Activated T-cell treated with anti-CD3 and anti-CD28 coated beads, Interleukin-2, amount 50 U/mL, for 4 hours (primary cell): ENCODE data around the gene LMO2. TPM values are rescaled to one million over a fixed set of nuclear protein-coding genes. Genes with fewer than 3 reads are reported as not detected.
A peak's percentile ranks its signal among the peaks of the same experiment; 100 is the strongest.
"Not testable (repeated sequence)": the region's sequence is repeated elsewhere in the genome, so short reads cannot be mapped to it uniquely, and the experiment has no call there.

Source experiments
- ATAC-seq, 2 donors: fragments of 200-7000 bp; cut with Tn5 transposase; one replicate each; pipeline ENCODE4 v1.10.0; 2021
- DNase-seq: peaks from one replicate; pipeline ENCODE4 v3.0.0-alpha.2; 2020
- H3K27me3 Mint-ChIP-seq: one replicate; pipeline ENCODE4 v1.8.0; 2021; ENCODE audit warnings: low read depth, mixed read lengths
- H3K36me3 Mint-ChIP-seq: one replicate; pipeline ENCODE4 v1.8.0; 2022; ENCODE audit warnings: mixed read lengths; ENCODE audit not compliant: insufficient read depth
- H3K4me1 Mint-ChIP-seq: one replicate; pipeline ENCODE4 v1.8.0; 2021; ENCODE audit warnings: low read depth, mixed read lengths
- H3K4me3 Mint-ChIP-seq: one replicate; pipeline ENCODE4 v1.8.0; 2021; ENCODE audit warnings: mild to moderate bottlenecking, moderate library complexity, mixed read lengths
- H3K9me3 Mint-ChIP-seq: one replicate; pipeline ENCODE4 v1.8.0; 2021; ENCODE audit warnings: mixed read lengths
- total RNA-seq, 3 donors: library from RNA; stranded (reverse); gene quantifications; one replicate each; pipeline ENCODE4 v1.2.1, GENCODE V29; 2021

The LMO2 gene
- total RNA-seq, 3 donors from 2014 or later: 0.18 to 0.57 (median 0.38) TPM

GRCh38 chr11:33924341-33924740 is 32.5 kb upstream of the LMO2 start:
- DNase-seq (no peak), ATAC-seq (no peak)
- H3K4me1 Mint-ChIP-seq: peaks cover 4% of the 10 kb centered on the region
- H3K36me3 Mint-ChIP-seq: no peaks in the 10 kb centered on the region
- H3K9me3 Mint-ChIP-seq: no peaks in the 10 kb centered on the region
- H3K4me3 Mint-ChIP-seq: no peak overlapping the region
- peaks cover 60% of the 10 kb centered on the region for H3K27me3 Mint-ChIP-seq

- Mint-ChIP-seq H3K4me3 (no peak overlapping the region), H3K4me1 (peaks cover 4% of the 10 kb centered on the region), H3K9me3 (no peaks in the 10 kb centered on the region), H3K36me3 (no peaks in the 10 kb centered on the region), H3K27me3 (peaks cover 56% of the 10 kb centered on the region)
- no peak for DNase-seq
- ATAC-seq: no peak
These were observed 31.8 kb upstream of the LMO2 start for GRCh38 chr11:33923626-33924025.

- Mint-ChIP-seq H3K4me3 (no peak overlapping the region), H3K27me3 (peaks cover 53% of the 10 kb centered on the region), H3K9me3 (no peaks in the 10 kb centered on the region), H3K36me3 (no peaks in the 10 kb centered on the region), H3K4me1 (peaks cover 4% of the 10 kb centered on the region)
- no peak for DNase-seq
- peak; percentile 77 to 82 for ATAC-seq
These were observed 29.1 kb upstream of the LMO2 start for GRCh38 chr11:33920838-33921613.

- H3K4me3 Mint-ChIP-seq: no peak overlapping the region
- no peak for DNase-seq
- no peaks in the 10 kb centered on the region for H3K36me3 Mint-ChIP-seq
- H3K9me3 Mint-ChIP-seq: no peaks in the 10 kb centered on the region
- no peak for ATAC-seq
- peaks cover 4% of the 10 kb centered on the region for H3K4me1 Mint-ChIP-seq
- H3K27me3 Mint-ChIP-seq: peaks cover 55% of the 10 kb centered on the region
These were observed 27.8 kb upstream of the LMO2 start for GRCh38 chr11:33919645-33920044.

GRCh38 chr11:33917402-33917801 is 25.5 kb upstream of the LMO2 start:
- not testable (repeated sequence) for H3K4me3 Mint-ChIP-seq, H3K36me3 Mint-ChIP-seq, ATAC-seq, H3K4me1 Mint-ChIP-seq, DNase-seq, H3K9me3 Mint-ChIP-seq
- H3K27me3 Mint-ChIP-seq: peaks cover 38% of the 10 kb centered on the region

- H3K27me3 Mint-ChIP-seq: peaks cover 35% of the 10 kb centered on the region
- ATAC-seq (no peak), DNase-seq (no peak)
- no peaks in the 10 kb centered on the region for H3K36me3 Mint-ChIP-seq
- no peak overlapping the region for H3K4me3 Mint-ChIP-seq
- no peaks in the 10 kb centered on the region for H3K9me3 Mint-ChIP-seq
- peaks cover 4% of the 10 kb centered on the region for H3K4me1 Mint-ChIP-seq
These were observed 24.9 kb upstream of the LMO2 start for GRCh38 chr11:33916736-33917135.

- no peak for ATAC-seq
- H3K36me3 Mint-ChIP-seq: no peaks in the 10 kb centered on the region
- H3K9me3 Mint-ChIP-seq: no peaks in the 10 kb centered on the region
- no peak for DNase-seq
- no peaks in the 10 kb centered on the region for H3K4me1 Mint-ChIP-seq
- no peak overlapping the region for H3K4me3 Mint-ChIP-seq
- H3K27me3 Mint-ChIP-seq: peaks cover 27% of the 10 kb centered on the region
These were observed 23.6 kb upstream of the LMO2 start for GRCh38 chr11:33915526-33915925.

GRCh38 chr11:33913991-33914390 is 22.1 kb upstream of the LMO2 start:
- Mint-ChIP-seq H3K4me3 (no peak overlapping the region), H3K9me3 (no peaks in the 10 kb centered on the region), H3K27me3 (peaks cover 22% of the 10 kb centered on the region), H3K36me3 (no peaks in the 10 kb centered on the region), H3K4me1 (no peaks in the 10 kb centered on the region)
- DNase-seq (no peak), ATAC-seq (no peak)

GRCh38 chr11:33912405-33913361 is 20.8 kb upstream of the LMO2 start:
- ATAC-seq (peak in 1 of 2 donors; percentile 58), DNase-seq (no peak)
- no peaks in the 10 kb centered on the region for H3K4me1 Mint-ChIP-seq
- H3K36me3 Mint-ChIP-seq: no peaks in the 10 kb centered on the region
- no peak overlapping the region for H3K4me3 Mint-ChIP-seq
- peaks cover 24% of the 10 kb centered on the region for H3K27me3 Mint-ChIP-seq
- H3K9me3 Mint-ChIP-seq: no peaks in the 10 kb centered on the region

GRCh38 chr11:33910958-33911339 is 19.1 kb upstream of the LMO2 start:
- DNase-seq (no peak), ATAC-seq (no peak)
- Mint-ChIP-seq H3K9me3 (no peaks in the 10 kb centered on the region), H3K27me3 (peaks cover 23% of the 10 kb centered on the region), H3K4me1 (peaks cover 1% of the 10 kb centered on the region), H3K4me3 (no peak overlapping the region), H3K36me3 (no peaks in the 10 kb centered on the region)

- Mint-ChIP-seq H3K27me3 (peaks cover 21% of the 10 kb centered on the region), H3K36me3 (no peaks in the 10 kb centered on the region), H3K9me3 (no peaks in the 10 kb centered on the region), H3K4me3 (no peak overlapping the region), H3K4me1 (peaks cover 1% of the 10 kb centered on the region)
- DNase-seq (no peak), ATAC-seq (no peak)
These were observed 18.6 kb upstream of the LMO2 start for GRCh38 chr11:33910296-33910957.

GRCh38 chr11:33909552-33909951 is 17.7 kb upstream of the LMO2 start:
- no peak for DNase-seq
- Mint-ChIP-seq H3K4me1 (peaks cover 1% of the 10 kb centered on the region), H3K36me3 (no peaks in the 10 kb centered on the region), H3K27me3 (peaks cover 21% of the 10 kb centered on the region), H3K9me3 (no peaks in the 10 kb centered on the region), H3K4me3 (no peak overlapping the region)
- ATAC-seq: no peak

- H3K4me3 Mint-ChIP-seq: no peak overlapping the region
- ATAC-seq (no peak), DNase-seq (no peak)
- H3K36me3 Mint-ChIP-seq: no peaks in the 10 kb centered on the region
- peaks cover 1% of the 10 kb centered on the region for H3K4me1 Mint-ChIP-seq
- H3K9me3 Mint-ChIP-seq: no peaks in the 10 kb centered on the region
- H3K27me3 Mint-ChIP-seq: peaks cover 23% of the 10 kb centered on the region
These were observed 17.3 kb upstream of the LMO2 start for GRCh38 chr11:33909150-33909549.

GRCh38 chr11:33907421-33907820 is 15.5 kb upstream of the LMO2 start:
- no peak for ATAC-seq
- H3K4me3 Mint-ChIP-seq: no peak overlapping the region

More at GRCh38 chr11:33907421-33907820, 15.5 kb upstream of the LMO2 start:
- Mint-ChIP-seq H3K9me3 (no peaks in the 10 kb centered on the region), H3K27me3 (peaks cover 31% of the 10 kb centered on the region), H3K4me1 (peaks cover 1% of the 10 kb centered on the region), H3K36me3 (no peaks in the 10 kb centered on the region)
- DNase-seq: no peak
